ENCODE results near the gene SPEM1.
A peak's percentile ranks its signal among the peaks of the same experiment; 100 is the strongest.

The SPEM1 gene

GRCh38 chr17:7413346-7413985 is 6.7 kb upstream of the SPEM1 start:
- no peak for TF ChIP-seq CTCF (IDR thresholded peaks at IDR 0.05; ENCODE audit: low read depth, low read length)
- DNase-seq (ENCODE audit: extremely low read depth, low read depth), result peak; percentile 15

GRCh38 chr17:7414837-7415236 is 5.3 kb upstream of the SPEM1 start:
- TF ChIP-seq CTCF (IDR thresholded peaks at IDR 0.05; ENCODE audit: low read depth, low read length), result no peak
- DNase-seq (ENCODE audit: extremely low read depth, low read depth), result no peak

DNA sequence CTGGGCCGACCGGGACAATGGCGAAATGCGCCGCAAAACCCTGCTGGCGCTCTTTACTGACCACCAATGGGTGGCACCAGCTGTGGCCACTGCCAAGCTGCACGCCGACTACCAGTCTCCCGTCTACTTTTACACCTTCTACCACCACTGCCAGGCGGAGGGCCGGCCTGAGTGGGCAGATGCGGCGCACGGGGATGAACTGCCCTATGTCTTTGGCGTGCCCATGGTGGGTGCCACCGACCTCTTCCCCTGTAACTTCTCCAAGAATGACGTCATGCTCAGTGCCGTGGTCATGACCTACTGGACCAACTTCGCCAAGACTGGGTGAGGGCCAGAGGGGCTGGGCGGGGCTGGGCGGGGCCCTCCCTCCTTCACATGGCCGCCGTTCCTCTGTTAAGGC is 4.3 kb upstream of the SPEM1 start:
- no peak for DNase-seq (ENCODE audit: extremely low read depth, low read depth)
- TF ChIP-seq CTCF (IDR thresholded peaks at IDR 0.05; ENCODE audit: low read depth, low read length), result no peak

DNA sequence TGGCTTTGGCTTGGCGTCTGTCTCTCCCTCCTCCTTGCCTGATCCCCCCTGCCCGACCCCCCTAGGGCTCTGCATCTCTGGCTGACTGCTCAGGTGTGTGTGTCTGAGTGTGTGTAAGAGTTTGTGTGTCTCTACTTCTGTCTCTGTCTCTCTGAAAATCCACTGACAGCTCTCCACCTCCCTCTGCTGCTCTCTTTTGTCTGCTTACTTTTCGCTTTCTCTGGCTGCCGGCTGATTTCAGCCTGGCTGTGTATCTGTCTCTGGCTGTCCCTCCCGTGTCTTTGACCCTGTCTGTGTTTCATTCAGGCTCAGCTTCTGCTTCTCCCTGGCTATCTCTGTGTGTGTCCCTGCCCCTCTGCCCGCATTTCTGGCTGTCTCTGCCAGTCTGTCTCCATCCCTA is 3.8 kb upstream of the SPEM1 start:
- no peak for TF ChIP-seq CTCF (IDR thresholded peaks at IDR 0.05; ENCODE audit: low read depth, low read length)
- DNase-seq (ENCODE audit: extremely low read depth, low read depth), result no peak

- TF ChIP-seq CTCF (IDR thresholded peaks at IDR 0.05; ENCODE audit: low read depth, low read length), result no peak
- DNase-seq (ENCODE audit: extremely low read depth, low read depth), result no peak
Measured at GRCh38 chr17:7417056-7417655, 3.0 kb upstream of the SPEM1 start.

- TF ChIP-seq CTCF (IDR thresholded peaks at IDR 0.05; ENCODE audit: low read depth, low read length), result no peak
- no peak for DNase-seq (ENCODE audit: extremely low read depth, low read depth)
Measured at GRCh38 chr17:7418472-7419152, 1.5 kb upstream of the SPEM1 start.

- no peak for TF ChIP-seq CTCF (IDR thresholded peaks at IDR 0.05; ENCODE audit: low read depth, low read length)
- DNase-seq (ENCODE audit: extremely low read depth, low read depth), result no peak
Measured at GRCh38 chr17:7421186-7421585, 1.1 kb downstream of the SPEM1 start.
